SK-N-SH (cell line): ENCODE results near the gene PLPP6.

ENCODE experiments used
- CTCF ChIP-seq: fragments of 200-600 bp; sonication (generic); IDR thresholded peaks from 2 replicates; pipeline ENCODE4 v1.6.1; 2017; ENCODE audit warnings: antibody characterized with exemption, mild to moderate bottlenecking, moderate library complexity
- EP300 ChIP-seq, 2 experiments: IDR thresholded peaks; 2 replicates each; pipeline versions ENCODE4 v1.4.0 to v1.6.1; 2012; ENCODE audit warnings: borderline replicate concordance in 1 of 2, low read depth in 1 of 2, low read length in 1 of 2
- MAX ChIP-seq: IDR thresholded peaks from 2 replicates; pipeline ENCODE4 v1.4.0; 2012; ENCODE audit warnings: low read depth
- NRF1 ChIP-seq: IDR thresholded peaks from 2 replicates; pipeline ENCODE4 v1.6.1; 2012; ENCODE audit warnings: low read depth, mild to moderate bottlenecking, low read length
- RAD21 ChIP-seq: IDR thresholded peaks from 2 replicates; pipeline ENCODE4 v1.6.1; 2012; ENCODE audit warnings: mild to moderate bottlenecking, low read length
- REST ChIP-seq: IDR thresholded peaks from 2 replicates; pipeline ENCODE4 v1.6.1; 2012; ENCODE audit warnings: mild to moderate bottlenecking, low read depth, low read length, moderate library complexity
- SIN3A ChIP-seq: IDR thresholded peaks from 2 replicates; pipeline ENCODE4 v1.6.1; 2012; ENCODE audit warnings: low read depth, mild to moderate bottlenecking, low read length, moderate library complexity, borderline replicate concordance
- TAF1 ChIP-seq: IDR thresholded peaks from 2 replicates; pipeline ENCODE4 v1.6.1; 2012; ENCODE audit warnings: low read depth, mild to moderate bottlenecking, low read length, moderate library complexity, borderline replicate concordance
- YY1 ChIP-seq: IDR thresholded peaks from 2 replicates; pipeline ENCODE4 v1.4.0; 2012; ENCODE audit warnings: low read depth, mild to moderate bottlenecking

GRCh38 chr9:4680173-4680525 lies 18.1 kb downstream of the PLPP6 start:
- no peak for TF ChIP-seq NRF1
- TF ChIP-seq RAD21 = no peak
- TF ChIP-seq REST = no peak
- TF ChIP-seq MAX = 0 out of 2 replicates have a peak, but pooled peaks have one; percentile 16
- TF ChIP-seq CTCF = no peak
- no peak for TF ChIP-seq SIN3A
- no peak for TF ChIP-seq TAF1
- TF ChIP-seq EP300 (IDR thresholded peaks at IDR 0.05; ENCODE audit: borderline replicate concordance in 1 of 2, low read depth in 1 of 2, low read length in 1 of 2) = no peak
- TF ChIP-seq YY1 = no peak
